IPS-15b (cell line): Measurements from ENCODE around the gene HBB.

Experiments used
- H3K27me3 ChIP-seq: one replicate; pipeline ENCODE4 v1.6.1; 2013; ENCODE audit warnings: low read length; ENCODE audit not compliant: control insufficient read depth, insufficient read depth
- H3K36me3 ChIP-seq: one replicate; pipeline ENCODE4 v1.6.1; 2013; ENCODE audit warnings: low read length; ENCODE audit not compliant: control insufficient read depth, insufficient read depth
- H3K4me1 ChIP-seq: one replicate; pipeline ENCODE4 v1.6.1; 2013; ENCODE audit warnings: mild to moderate bottlenecking, low read length; ENCODE audit not compliant: control insufficient read depth, insufficient read depth
- H3K4me3 ChIP-seq: one replicate; pipeline ENCODE4 v1.5.1; 2013; ENCODE audit warnings: low read depth, low read length
- H3K9ac ChIP-seq: one replicate; pipeline ENCODE4 v1.6.1; 2013; ENCODE audit warnings: low read depth, mild to moderate bottlenecking, low read length
- H3K9me3 ChIP-seq: one replicate; pipeline ENCODE4 v1.6.1; 2013; ENCODE audit warnings: mild to moderate bottlenecking, low read length; ENCODE audit not compliant: control insufficient read depth, insufficient read depth

HBB gene

GRCh38 chr11:5232821-5233220 is 6.0 kb upstream of the HBB start:
- Histone ChIP-seq H3K9ac (no peak overlapping the region), H3K27me3 (no peaks in the 10 kb centered on the region), H3K36me3 (no peaks in the 10 kb centered on the region), H3K9me3 (no peaks in the 10 kb centered on the region), H3K4me1 (no peaks in the 10 kb centered on the region), H3K4me3 (no peak overlapping the region)

GRCh38 chr11:5232176-5232575 is 5.3 kb upstream of the HBB start:
- Histone ChIP-seq H3K36me3 (no peaks in the 10 kb centered on the region), H3K9ac (no peak overlapping the region), H3K4me3 (no peak overlapping the region), H3K4me1 (no peaks in the 10 kb centered on the region), H3K27me3 (no peaks in the 10 kb centered on the region), H3K9me3 (no peaks in the 10 kb centered on the region)

- H3K4me1 ChIP-seq = no peaks in the 10 kb centered on the region
- H3K4me3 ChIP-seq = no peak overlapping the region
- no peaks in the 10 kb centered on the region for H3K36me3 ChIP-seq
- no peaks in the 10 kb centered on the region for H3K9me3 ChIP-seq
- H3K9ac ChIP-seq = no peak overlapping the region
- no peaks in the 10 kb centered on the region for H3K27me3 ChIP-seq
Measured at GRCh38 chr11:5231111-5231510, 4.2 kb upstream of the HBB start.

- H3K4me3 ChIP-seq = no peak overlapping the region
- no peaks in the 10 kb centered on the region for H3K36me3 ChIP-seq
- no peaks in the 10 kb centered on the region for H3K9me3 ChIP-seq
Measured at GRCh38 chr11:5230266-5230665, 3.4 kb upstream of the HBB start.

GRCh38 chr11:5229796-5230195 is 2.9 kb upstream of the HBB start:
- H3K27me3 ChIP-seq = no peaks in the 10 kb centered on the region
- H3K4me1 ChIP-seq = no peaks in the 10 kb centered on the region
- H3K9me3 ChIP-seq = no peaks in the 10 kb centered on the region
- no peak overlapping the region for H3K4me3 ChIP-seq
- H3K36me3 ChIP-seq = no peaks in the 10 kb centered on the region
- no peak overlapping the region for H3K9ac ChIP-seq

More at GRCh38 chr11:5230266-5230665, 3.4 kb upstream of the HBB start:
- Histone ChIP-seq H3K9ac (no peak overlapping the region), H3K27me3 (no peaks in the 10 kb centered on the region), H3K4me1 (no peaks in the 10 kb centered on the region)

GRCh38 chr11:5229356-5229755 is 2.5 kb upstream of the HBB start:
- Histone ChIP-seq H3K36me3 (no peaks in the 10 kb centered on the region), H3K27me3 (no peaks in the 10 kb centered on the region), H3K9me3 (no peaks in the 10 kb centered on the region), H3K9ac (no peak overlapping the region), H3K4me1 (no peaks in the 10 kb centered on the region), H3K4me3 (no peak overlapping the region)

GRCh38 chr11:5228124-5228523 is 1.3 kb upstream of the HBB start:
- no peaks in the 10 kb centered on the region for H3K9me3 ChIP-seq
- H3K9ac ChIP-seq = no peak overlapping the region
- no peak overlapping the region for H3K4me3 ChIP-seq
- no peaks in the 10 kb centered on the region for H3K27me3 ChIP-seq
- H3K4me1 ChIP-seq = no peaks in the 10 kb centered on the region
- H3K36me3 ChIP-seq = no peaks in the 10 kb centered on the region

- Histone ChIP-seq H3K36me3 (no peaks in the 10 kb centered on the region), H3K4me1 (no peaks in the 10 kb centered on the region), H3K9me3 (no peaks in the 10 kb centered on the region), H3K9ac (no peak overlapping the region), H3K4me3 (no peak overlapping the region), H3K27me3 (no peaks in the 10 kb centered on the region)
Measured at GRCh38 chr11:5227681-5228080, 810 bp upstream of the HBB start.

- no peak overlapping the region for H3K4me3 ChIP-seq
- no peaks in the 10 kb centered on the region for H3K27me3 ChIP-seq
- H3K9me3 ChIP-seq = no peaks in the 10 kb centered on the region
- no peak overlapping the region for H3K9ac ChIP-seq
- H3K36me3 ChIP-seq = no peaks in the 10 kb centered on the region
- no peaks in the 10 kb centered on the region for H3K4me1 ChIP-seq
Measured at GRCh38 chr11:5225480-5225871, 1.4 kb downstream of the HBB start.

- Histone ChIP-seq H3K4me3 (no peak overlapping the region), H3K9ac (no peak overlapping the region), H3K36me3 (no peaks in the 10 kb centered on the region), H3K27me3 (no peaks in the 10 kb centered on the region), H3K9me3 (no peaks in the 10 kb centered on the region), H3K4me1 (no peaks in the 10 kb centered on the region)
Measured at GRCh38 chr11:5224538-5225479, 2.1 kb downstream of the HBB start.

- Histone ChIP-seq H3K4me3 (no peak overlapping the region), H3K36me3 (no peaks in the 10 kb centered on the region), H3K4me1 (no peaks in the 10 kb centered on the region)
Measured at GRCh38 chr11:5223686-5224085, 3.2 kb downstream of the HBB start.

GRCh38 chr11:5223146-5223545 is 3.7 kb downstream of the HBB start:
- Histone ChIP-seq H3K36me3 (no peaks in the 10 kb centered on the region), H3K4me1 (no peaks in the 10 kb centered on the region), H3K27me3 (no peaks in the 10 kb centered on the region)

More at GRCh38 chr11:5223686-5224085, 3.2 kb downstream of the HBB start:
- Histone ChIP-seq H3K27me3 (no peaks in the 10 kb centered on the region), H3K9ac (no peak overlapping the region), H3K9me3 (no peaks in the 10 kb centered on the region)

More at GRCh38 chr11:5223146-5223545, 3.7 kb downstream of the HBB start:
- Histone ChIP-seq H3K9ac (no peak overlapping the region), H3K9me3 (no peaks in the 10 kb centered on the region), H3K4me3 (no peak overlapping the region)
